WTC11 (cell line): ENCODE data around the gene FGFR3. TPM values are rescaled to one million over a fixed set of nuclear protein-coding genes. Genes with fewer than 3 reads are reported as not detected.

Experiments
- ATAC-seq: fragments of 200-7000 bp; cut with Tn5 transposase; 2 replicates; pipeline ENCODE4 v1.10.0; 2021; ENCODE audit warnings: mild to moderate bottlenecking, moderate library complexity
- CTCF ChIA-PET: fragments of 300-600 bp; sonication (Branson Sonifier 250); formaldehyde crosslinking; loops from one replicate; lab custom pipeline; 2021; ENCODE audit warnings: antibody characterized with exemption; lab: Charles Lee
- POLR2A ChIA-PET: fragments of 350-600 bp; sonication (Branson Sonifier 250); formaldehyde crosslinking; loops from one replicate; lab custom pipeline; 2021; ENCODE audit warnings: antibody characterized with exemption; lab: Charles Lee
- DNase-seq: peaks from one replicate; pipeline ENCODE4 v3.0.0; 2021; ENCODE audit warnings: low spot score
- H3K27ac Mint-ChIP-seq: 2 replicates; pipeline ENCODE4 v1.8.0; 2021; ENCODE audit warnings: mixed read lengths
- H3K27me3 Mint-ChIP-seq: 2 replicates; pipeline ENCODE4 v1.8.0; 2021; ENCODE audit warnings: low read depth, mild to moderate bottlenecking, moderate library complexity, mixed read lengths
- H3K36me3 Mint-ChIP-seq: 2 replicates; pipeline ENCODE4 v1.8.0; 2021; ENCODE audit warnings: mixed read lengths
- H3K4me1 Mint-ChIP-seq: 2 replicates; pipeline ENCODE4 v1.8.0; 2022; ENCODE audit warnings: mixed read lengths
- H3K4me3 Mint-ChIP-seq: 2 replicates; pipeline ENCODE4 v1.8.0; 2021; ENCODE audit warnings: mild to moderate bottlenecking, moderate library complexity, mixed read lengths
- H3K9me3 Mint-ChIP-seq: 2 replicates; pipeline ENCODE4 v1.8.0; 2021; ENCODE audit warnings: mixed read lengths
- CREB1 ChIP-seq: sonication (generic); formaldehyde crosslinking; IDR thresholded peaks from 2 replicates; pipeline ENCODE4 v1.8.0; 2023; ENCODE audit warnings: mild to moderate bottlenecking, missing genetic modification reagents
- EMX1 ChIP-seq: fragments of 250-450 bp; sonication (Bioruptor Pico); IDR thresholded peaks from 2 replicates; pipeline ENCODE4 v1.8.0; 2021; ENCODE audit warnings: mild to moderate bottlenecking
- FOXJ3 ChIP-seq: sonication (generic); formaldehyde crosslinking; IDR thresholded peaks from 2 replicates; pipeline ENCODE4 v1.9.0; 2021; ENCODE audit warnings: missing genetic modification reagents, mild to moderate bottlenecking, borderline replicate concordance
- NFATC4 ChIP-seq: fragments of 250-450 bp; sonication (Bioruptor Pico); IDR thresholded peaks from 2 replicates; pipeline ENCODE4 v1.9.0; 2021; ENCODE audit warnings: mild to moderate bottlenecking
- NR1H2 ChIP-seq: sonication (generic); formaldehyde crosslinking; IDR thresholded peaks from 2 replicates; pipeline ENCODE4 v1.9.0; 2021; ENCODE audit warnings: mild to moderate bottlenecking, moderate library complexity, missing genetic modification reagents
- OVOL2 ChIP-seq: fragments of 250-450 bp; sonication (Bioruptor Pico); IDR thresholded peaks from 2 replicates; pipeline ENCODE4 v1.9.0; 2021; ENCODE audit warnings: mild to moderate bottlenecking, borderline replicate concordance
- TEAD1 ChIP-seq: sonication (generic); formaldehyde crosslinking; IDR thresholded peaks from 2 replicates; pipeline ENCODE4 v1.8.0; 2022; ENCODE audit warnings: mild to moderate bottlenecking, missing genetic modification reagents
- ZNF219 ChIP-seq: sonication (generic); formaldehyde crosslinking; IDR thresholded peaks from 2 replicates; pipeline ENCODE4 v1.8.0; 2023; ENCODE audit warnings: missing genetic modification reagents, mild to moderate bottlenecking, borderline replicate concordance
- ZNF396 ChIP-seq: fragments of 250-450 bp; sonication (Bioruptor Pico); IDR thresholded peaks from 2 replicates; pipeline ENCODE4 v1.8.0; 2021; ENCODE audit warnings: mild to moderate bottlenecking, moderate library complexity, borderline replicate concordance
- total RNA-seq: library from RNA; stranded (reverse); gene quantifications from 3 replicates; pipeline ENCODE4 v1.2.3, GENCODE V29; 2021
- TF ChIP-seq, protein P1 (sequence below): sonication (generic); formaldehyde crosslinking; IDR thresholded peaks from 2 replicates; pipeline ENCODE4 v1.8.1; 2023; ENCODE audit warnings: mild to moderate bottlenecking, missing genetic modification reagents, borderline replicate concordance
- TF ChIP-seq, protein P2 (sequence below): fragments of 250-450 bp; sonication (Bioruptor Pico); IDR thresholded peaks from 2 replicates; pipeline ENCODE4 v1.9.0; 2021; ENCODE audit warnings: mild to moderate bottlenecking
- TF ChIP-seq, protein P3 (sequence below): sonication (generic); formaldehyde crosslinking; IDR thresholded peaks from 2 replicates; pipeline ENCODE4 v1.8.1; 2022; ENCODE audit warnings: low read depth, missing genetic modification reagents, borderline replicate concordance
- TF ChIP-seq, protein P4 (sequence below): fragments of 250-450 bp; sonication (Bioruptor Pico); conservative IDR thresholded peaks from 2 replicates; pipeline ENCODE4 v1.9.0; 2021; ENCODE audit warnings: mild to moderate bottlenecking
- TF ChIP-seq, protein P5 (sequence below): sonication (generic); formaldehyde crosslinking; IDR thresholded peaks from 2 replicates; pipeline ENCODE4 v1.8.1; 2023; ENCODE audit warnings: mild to moderate bottlenecking, missing genetic modification reagents

FGFR3 gene
- total RNA-seq, 1 experiment from 2014 or later: 19.9 TPM

DNA sequence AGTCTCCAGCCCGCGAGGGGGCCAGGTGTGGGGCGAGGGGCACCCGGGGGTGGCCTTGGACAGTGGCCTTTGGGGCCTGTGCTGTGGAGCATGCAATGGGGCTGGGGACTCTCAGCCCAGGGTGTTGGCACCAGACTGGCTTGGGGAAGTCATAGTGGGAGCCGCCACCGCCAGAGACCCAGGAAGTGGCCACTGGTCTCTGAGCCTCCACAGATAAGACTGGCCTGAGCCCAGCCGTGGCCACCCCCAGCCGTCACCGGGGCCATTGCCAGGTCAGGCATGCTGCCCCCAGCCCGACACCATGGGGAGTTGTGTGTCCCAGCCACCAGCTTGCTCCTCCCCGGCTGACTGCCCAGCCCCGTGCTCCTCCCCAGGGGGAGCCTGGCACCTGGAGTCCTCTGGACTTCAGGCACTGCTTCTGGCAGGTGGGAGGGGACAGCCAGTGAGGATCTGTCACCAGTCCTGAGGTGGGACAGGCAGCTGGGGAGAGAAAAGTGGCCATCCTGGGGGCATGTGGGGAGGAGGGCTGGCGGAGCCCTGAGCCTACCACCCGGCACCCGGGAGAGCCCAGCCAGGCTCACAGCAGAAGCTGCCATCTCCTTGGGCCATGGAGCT is 39.3 kb upstream of the FGFR3 start (continued):
- TF ChIP-seq, protein P1, sequence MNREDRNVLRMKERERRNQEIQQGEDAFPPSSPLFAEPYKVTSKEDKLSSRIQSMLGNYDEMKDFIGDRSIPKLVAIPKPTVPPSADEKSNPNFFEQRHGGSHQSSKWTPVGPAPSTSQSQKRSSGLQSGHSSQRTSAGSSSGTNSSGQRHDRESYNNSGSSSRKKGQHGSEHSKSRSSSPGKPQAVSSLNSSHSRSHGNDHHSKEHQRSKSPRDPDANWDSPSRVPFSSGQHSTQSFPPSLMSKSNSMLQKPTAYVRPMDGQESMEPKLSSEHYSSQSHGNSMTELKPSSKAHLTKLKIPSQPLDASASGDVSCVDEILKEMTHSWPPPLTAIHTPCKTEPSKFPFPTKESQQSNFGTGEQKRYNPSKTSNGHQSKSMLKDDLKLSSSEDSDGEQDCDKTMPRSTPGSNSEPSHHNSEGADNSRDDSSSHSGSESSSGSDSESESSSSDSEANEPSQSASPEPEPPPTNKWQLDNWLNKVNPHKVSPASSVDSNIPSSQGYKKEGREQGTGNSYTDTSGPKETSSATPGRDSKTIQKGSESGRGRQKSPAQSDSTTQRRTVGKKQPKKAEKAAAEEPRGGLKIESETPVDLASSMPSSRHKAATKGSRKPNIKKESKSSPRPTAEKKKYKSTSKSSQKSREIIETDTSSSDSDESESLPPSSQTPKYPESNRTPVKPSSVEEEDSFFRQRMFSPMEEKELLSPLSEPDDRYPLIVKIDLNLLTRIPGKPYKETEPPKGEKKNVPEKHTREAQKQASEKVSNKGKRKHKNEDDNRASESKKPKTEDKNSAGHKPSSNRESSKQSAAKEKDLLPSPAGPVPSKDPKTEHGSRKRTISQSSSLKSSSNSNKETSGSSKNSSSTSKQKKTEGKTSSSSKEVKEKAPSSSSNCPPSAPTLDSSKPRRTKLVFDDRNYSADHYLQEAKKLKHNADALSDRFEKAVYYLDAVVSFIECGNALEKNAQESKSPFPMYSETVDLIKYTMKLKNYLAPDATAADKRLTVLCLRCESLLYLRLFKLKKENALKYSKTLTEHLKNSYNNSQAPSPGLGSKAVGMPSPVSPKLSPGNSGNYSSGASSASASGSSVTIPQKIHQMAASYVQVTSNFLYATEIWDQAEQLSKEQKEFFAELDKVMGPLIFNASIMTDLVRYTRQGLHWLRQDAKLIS (CRISPR knock-in tag): no peak

DNA sequence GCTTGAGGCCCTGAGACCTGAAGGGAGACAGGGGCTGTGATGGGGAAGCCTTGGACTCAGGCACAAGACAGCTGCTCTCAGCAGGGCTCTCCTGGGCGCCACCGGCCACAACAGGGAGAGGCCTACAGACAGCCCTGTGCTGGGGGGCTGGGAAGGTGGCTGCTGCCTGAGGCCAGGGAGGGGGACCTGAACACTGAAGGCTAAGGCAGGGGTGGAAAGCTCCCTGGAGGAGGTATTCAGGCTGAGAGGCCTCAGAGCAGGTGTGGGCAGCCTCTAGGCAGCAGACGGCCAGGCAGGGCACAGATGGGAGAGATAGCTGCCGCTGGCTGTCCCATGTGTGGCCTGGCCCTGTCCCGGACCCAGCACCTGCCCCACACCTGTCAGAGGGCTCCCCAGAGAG is 38.8 kb upstream of the FGFR3 start:
- ChIA-PET CTCF (interaction anchor here (0.8 to 1.3 kb wide), 3 partner anchors 13 to 56 kb away, joined by 3 to 18 read pairs (median 3); no protein-coding TSS in a partner anchor), POLR2A (interaction anchor here (1.1 kb wide), 1 partner anchor 38 kb away, joined by 4 read pairs; no protein-coding TSS in a partner anchor)
- Mint-ChIP-seq H3K27me3 (0 out of 2 replicates have a peak, but pooled peaks cover 2% of the 10 kb centered on the region), H3K27ac (no peak overlapping the region), H3K4me3 (no peak overlapping the region), H3K36me3 (no peaks in the 10 kb centered on the region), H3K9me3 (no peaks in the 10 kb centered on the region), H3K4me1 (no peaks in the 10 kb centered on the region)
- TF ChIP-seq, protein P2, sequence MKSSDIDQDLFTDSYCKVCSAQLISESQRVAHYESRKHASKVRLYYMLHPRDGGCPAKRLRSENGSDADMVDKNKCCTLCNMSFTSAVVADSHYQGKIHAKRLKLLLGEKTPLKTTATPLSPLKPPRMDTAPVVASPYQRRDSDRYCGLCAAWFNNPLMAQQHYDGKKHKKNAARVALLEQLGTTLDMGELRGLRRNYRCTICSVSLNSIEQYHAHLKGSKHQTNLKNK (CRISPR knock-in tag): no peak
- no peak for TF ChIP-seq EMX1 (CRISPR knock-in tag)
- TF ChIP-seq TEAD1 (CRISPR knock-in tag): no peak
- no peak for TF ChIP-seq OVOL2 (CRISPR knock-in tag)
- no peak for TF ChIP-seq NFATC4 (CRISPR knock-in tag)
- no peak for TF ChIP-seq FOXJ3 (CRISPR knock-in tag)
- TF ChIP-seq NR1H2 (CRISPR knock-in tag): no peak
- TF ChIP-seq ZNF396: no peak
- TF ChIP-seq, protein P3, sequence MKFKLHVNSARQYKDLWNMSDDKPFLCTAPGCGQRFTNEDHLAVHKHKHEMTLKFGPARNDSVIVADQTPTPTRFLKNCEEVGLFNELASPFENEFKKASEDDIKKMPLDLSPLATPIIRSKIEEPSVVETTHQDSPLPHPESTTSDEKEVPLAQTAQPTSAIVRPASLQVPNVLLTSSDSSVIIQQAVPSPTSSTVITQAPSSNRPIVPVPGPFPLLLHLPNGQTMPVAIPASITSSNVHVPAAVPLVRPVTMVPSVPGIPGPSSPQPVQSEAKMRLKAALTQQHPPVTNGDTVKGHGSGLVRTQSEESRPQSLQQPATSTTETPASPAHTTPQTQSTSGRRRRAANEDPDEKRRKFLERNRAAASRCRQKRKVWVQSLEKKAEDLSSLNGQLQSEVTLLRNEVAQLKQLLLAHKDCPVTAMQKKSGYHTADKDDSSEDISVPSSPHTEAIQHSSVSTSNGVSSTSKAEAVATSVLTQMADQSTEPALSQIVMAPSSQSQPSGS (CRISPR knock-in tag): no peak
- TF ChIP-seq, protein P1 (CRISPR knock-in tag): no peak
- no peak for TF ChIP-seq ZNF219
- no peak for ATAC-seq
- DNase-seq: no peak

DNA sequence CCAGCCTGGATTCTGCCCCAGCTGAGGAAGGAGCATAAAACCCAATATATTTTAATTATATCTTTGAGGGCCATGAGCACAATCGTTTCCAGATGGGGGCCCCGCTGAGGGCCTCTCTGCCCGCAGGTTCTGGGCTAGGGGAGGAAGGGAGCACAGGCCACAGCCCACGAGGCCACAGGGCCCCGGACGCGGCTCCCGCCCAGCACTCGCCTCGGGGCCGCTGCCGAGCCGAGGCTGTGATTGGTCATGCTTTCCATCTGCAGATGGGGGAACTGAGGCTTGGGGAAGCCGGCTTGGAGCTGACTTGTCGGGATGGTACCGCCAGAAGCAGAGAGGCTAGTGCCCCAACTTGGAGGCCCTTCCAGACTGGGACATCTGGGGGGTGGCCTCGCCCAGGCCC is 37.8 kb upstream of the FGFR3 start:
- H3K4me3 Mint-ChIP-seq: no peak overlapping the region
- TF ChIP-seq ZNF219: no peak
- TF ChIP-seq, protein P4, sequence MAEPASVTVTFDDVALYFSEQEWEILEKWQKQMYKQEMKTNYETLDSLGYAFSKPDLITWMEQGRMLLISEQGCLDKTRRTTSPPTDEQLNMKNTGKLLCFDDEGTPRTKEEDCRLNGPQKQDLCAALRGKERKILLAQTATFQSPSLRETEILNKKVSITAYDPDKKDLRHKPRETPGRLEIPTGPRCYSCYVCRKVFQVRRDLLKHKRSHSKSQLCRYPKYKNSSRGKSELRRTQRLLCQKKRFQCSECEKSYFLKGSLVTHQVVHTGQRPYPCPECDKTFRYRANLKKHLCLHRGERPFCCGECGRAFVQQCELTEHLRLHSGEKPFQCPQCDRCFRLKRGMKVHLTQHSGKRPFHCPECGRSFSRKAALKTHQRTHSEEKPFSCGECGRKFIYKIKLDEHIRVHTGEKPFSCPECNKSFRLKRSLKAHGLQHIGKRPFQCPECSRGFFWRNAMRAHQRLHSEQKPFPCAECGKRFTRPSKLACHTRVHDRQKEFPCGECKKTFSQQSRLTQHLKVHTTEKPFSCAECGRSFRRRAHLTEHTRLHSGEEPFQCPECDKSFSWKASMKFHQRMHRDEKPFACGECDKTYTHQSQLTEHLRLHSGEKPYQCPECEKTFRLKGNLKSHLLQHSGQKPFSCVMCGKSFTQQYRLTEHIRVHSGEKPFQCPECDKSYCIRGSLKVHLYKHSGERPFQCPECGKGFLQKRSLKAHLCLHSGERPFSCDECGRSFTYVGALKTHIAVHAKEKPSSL (CRISPR knock-in tag): no peak
- TF ChIP-seq CREB1 (CRISPR knock-in tag): no peak
- TF ChIP-seq, protein P5, sequence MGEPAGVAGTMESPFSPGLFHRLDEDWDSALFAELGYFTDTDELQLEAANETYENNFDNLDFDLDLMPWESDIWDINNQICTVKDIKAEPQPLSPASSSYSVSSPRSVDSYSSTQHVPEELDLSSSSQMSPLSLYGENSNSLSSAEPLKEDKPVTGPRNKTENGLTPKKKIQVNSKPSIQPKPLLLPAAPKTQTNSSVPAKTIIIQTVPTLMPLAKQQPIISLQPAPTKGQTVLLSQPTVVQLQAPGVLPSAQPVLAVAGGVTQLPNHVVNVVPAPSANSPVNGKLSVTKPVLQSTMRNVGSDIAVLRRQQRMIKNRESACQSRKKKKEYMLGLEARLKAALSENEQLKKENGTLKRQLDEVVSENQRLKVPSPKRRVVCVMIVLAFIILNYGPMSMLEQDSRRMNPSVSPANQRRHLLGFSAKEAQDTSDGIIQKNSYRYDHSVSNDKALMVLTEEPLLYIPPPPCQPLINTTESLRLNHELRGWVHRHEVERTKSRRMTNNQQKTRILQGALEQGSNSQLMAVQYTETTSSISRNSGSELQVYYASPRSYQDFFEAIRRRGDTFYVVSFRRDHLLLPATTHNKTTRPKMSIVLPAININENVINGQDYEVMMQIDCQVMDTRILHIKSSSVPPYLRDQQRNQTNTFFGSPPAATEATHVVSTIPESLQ (CRISPR knock-in tag): no peak
- H3K9me3 Mint-ChIP-seq: no peaks in the 10 kb centered on the region
- H3K36me3 Mint-ChIP-seq: no peaks in the 10 kb centered on the region
- POLR2A ChIA-PET: no interaction called here
- no peak for DNase-seq
- H3K27ac Mint-ChIP-seq: no peak overlapping the region
- ATAC-seq: no peak
- no peaks in the 10 kb centered on the region for H3K4me1 Mint-ChIP-seq
- CTCF ChIA-PET: interaction anchor here (0.9 kb wide), 1 partner anchor 13 kb away, joined by 4 read pairs; no protein-coding TSS in a partner anchor
- H3K27me3 Mint-ChIP-seq: 0 out of 2 replicates have a peak, but pooled peaks cover 2% of the 10 kb centered on the region
